ENCODE results near the gene PDE11A.
A peak's percentile ranks its signal among the peaks of the same experiment; 100 is the strongest.
"Not testable (repeated sequence)": the region's sequence is repeated elsewhere in the genome, so short reads cannot be mapped to it uniquely, and the experiment has no call there.

Gene PDE11A

GRCh38 chr2:177816766-177817165, 255.8 kb downstream of the PDE11A start:
- no peak for DNase-seq (ENCODE audit: low spot score in 2 of 2)
- Histone ChIP-seq H3K27me3 (ENCODE audit: low read depth) (no peaks in the 10 kb centered on the region), H3K4me3 (no peak overlapping the region), H3K36me3 (replicated peaks) (no peaks in the 10 kb centered on the region), H3K4me1 (no peaks in the 10 kb centered on the region), H3K9me3 (no peaks in the 10 kb centered on the region)
- in situ Hi-C loops (cut with MboI; ENCODE audit: low sequenced_read_pairs) = no loop called here

DNA sequence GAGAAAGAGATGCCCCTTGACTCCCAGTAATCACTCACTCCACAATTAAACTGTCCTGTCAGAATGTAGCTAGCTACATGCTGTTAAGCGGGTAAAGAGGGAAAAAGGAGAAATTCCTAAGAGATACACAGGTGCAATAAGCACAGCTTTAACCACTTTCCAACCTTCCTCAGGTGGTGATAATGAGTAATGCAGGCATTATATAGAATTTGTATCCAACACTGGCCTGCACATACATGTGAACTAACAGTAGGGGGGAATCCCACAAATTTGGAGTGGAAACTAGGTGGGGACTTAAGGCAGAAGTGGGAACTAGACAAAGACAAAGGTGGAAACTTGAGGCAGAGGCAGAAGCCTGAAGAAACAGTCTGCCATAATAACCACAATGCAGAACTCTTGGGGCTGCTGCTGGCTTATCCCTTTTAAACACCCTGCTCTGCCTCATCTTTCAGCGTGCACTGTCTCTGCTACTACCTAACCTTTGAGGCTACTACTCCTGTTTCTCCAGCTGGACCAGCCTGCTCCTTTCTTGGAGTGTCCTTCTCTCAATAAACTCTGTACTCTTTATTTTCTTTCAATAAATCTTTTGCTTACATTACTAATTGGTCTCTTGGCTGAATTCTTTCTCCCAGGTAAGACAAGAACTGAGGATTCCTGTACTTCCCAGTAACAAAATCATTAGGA, 259.7 kb downstream of the PDE11A start:
- DNase-seq (ENCODE audit: low spot score in 2 of 2) = no peak
- in situ Hi-C loops (cut with MboI; ENCODE audit: low sequenced_read_pairs) = no loop called here
- H3K9me3 ChIP-seq = no peaks in the 10 kb centered on the region
- H3K4me1 ChIP-seq = no peaks in the 10 kb centered on the region
- H3K27me3 ChIP-seq (ENCODE audit: low read depth) = 0 out of 2 replicates have a peak, but pooled peaks cover 2% of the 10 kb centered on the region
- no peaks in the 10 kb centered on the region for H3K36me3 ChIP-seq (replicated peaks)
- H3K4me3 ChIP-seq = no peak overlapping the region

DNA sequence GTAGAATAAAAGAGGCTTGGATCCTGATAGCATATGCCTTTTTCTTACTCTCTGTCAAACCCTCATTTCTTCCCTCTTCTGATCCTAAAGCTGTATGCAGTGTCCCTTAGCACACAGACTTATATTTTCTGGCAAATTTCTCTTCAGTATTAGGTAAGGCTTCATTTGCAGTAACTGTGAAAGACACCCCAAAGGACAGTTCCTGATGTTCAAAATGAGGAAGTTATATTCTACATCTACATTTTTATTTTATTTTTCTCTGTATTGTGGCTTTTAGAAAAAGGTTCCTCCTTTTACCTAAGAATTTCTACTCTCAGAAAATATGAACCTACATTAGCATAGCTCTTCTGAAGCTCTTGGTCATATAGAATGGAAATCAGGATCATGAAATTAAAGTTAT, 261.7 kb downstream of the PDE11A start:
- Histone ChIP-seq H3K4me1 (no peaks in the 10 kb centered on the region), H3K36me3 (replicated peaks) (no peaks in the 10 kb centered on the region), H3K9me3 (no peaks in the 10 kb centered on the region), H3K4me3 (no peak overlapping the region), H3K27me3 (ENCODE audit: low read depth) (0 out of 2 replicates have a peak, but pooled peaks cover 2% of the 10 kb centered on the region)
- no peak for DNase-seq (ENCODE audit: low spot score in 2 of 2)
- in situ Hi-C loops (cut with MboI; ENCODE audit: low sequenced_read_pairs) = no loop called here

DNA sequence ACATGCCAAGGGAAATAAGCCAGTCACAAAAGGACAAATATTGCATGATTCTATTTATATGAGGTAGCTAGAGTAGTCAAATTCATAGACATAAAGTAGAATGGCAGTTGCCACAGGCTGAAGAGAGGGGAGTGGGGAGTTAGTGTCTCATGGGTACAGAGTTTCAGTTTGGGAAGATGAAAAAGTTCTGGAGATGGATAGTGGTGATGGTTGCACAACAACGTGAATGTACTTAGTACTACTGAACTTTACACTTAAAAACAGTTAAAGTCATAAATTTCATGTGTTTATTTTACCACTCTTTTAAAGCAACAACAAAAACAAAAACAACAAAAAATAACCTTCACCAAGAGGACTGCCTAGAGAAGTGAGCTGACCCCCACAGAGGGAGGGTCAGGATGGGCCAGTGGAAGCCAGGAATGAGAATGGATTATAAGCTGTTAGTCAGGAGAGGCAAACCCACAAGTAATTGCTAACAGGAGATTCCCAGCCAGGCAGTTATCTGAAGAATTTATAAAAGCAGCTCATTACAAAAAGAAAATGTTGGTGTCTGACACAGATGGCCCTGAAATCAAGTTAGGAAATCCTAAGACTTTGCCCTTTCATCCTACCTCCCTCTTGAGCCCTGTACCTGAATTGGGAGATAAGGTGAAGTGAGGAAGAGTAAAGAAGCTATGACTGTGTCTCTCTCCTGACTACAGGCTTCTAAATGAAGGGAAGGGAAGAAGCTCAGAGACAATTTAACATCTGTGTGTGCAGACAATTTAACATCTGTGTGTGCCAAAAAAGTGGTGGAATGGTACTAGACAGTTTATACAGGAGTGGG, 263.4 kb downstream of the PDE11A start:
- H3K4me3 ChIP-seq = no peak overlapping the region
- H3K4me1 ChIP-seq = no peaks in the 10 kb centered on the region
- no peaks in the 10 kb centered on the region for H3K36me3 ChIP-seq (replicated peaks)
- DNase-seq (ENCODE audit: low spot score in 2 of 2) = no peak
- in situ Hi-C loops (cut with MboI; ENCODE audit: low sequenced_read_pairs) = no loop called here
- no peaks in the 10 kb centered on the region for H3K9me3 ChIP-seq
- 0 out of 2 replicates have a peak, but pooled peaks cover 2% of the 10 kb centered on the region for H3K27me3 ChIP-seq (ENCODE audit: low read depth)

DNA sequence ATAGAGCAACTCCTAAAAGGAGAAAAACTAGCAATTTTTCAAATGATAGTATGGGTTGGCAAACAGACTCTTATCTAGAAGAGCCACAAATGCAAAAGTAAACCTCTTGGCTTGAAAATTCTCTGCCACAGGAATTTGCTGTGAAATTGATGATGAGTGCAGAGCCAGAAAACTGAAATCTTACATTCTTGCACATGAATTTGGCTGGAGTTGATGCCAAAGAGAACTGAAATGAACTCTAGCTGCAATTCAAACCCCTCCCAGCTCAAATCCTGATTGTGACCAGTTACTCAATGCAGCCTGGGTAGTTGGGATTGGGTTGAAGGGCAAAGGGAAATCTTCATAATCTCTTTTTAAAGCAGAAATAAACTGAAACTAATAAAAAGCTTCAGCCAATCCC, 266.6 kb downstream of the PDE11A start:
- no peak for DNase-seq (ENCODE audit: low spot score in 2 of 2)
- in situ Hi-C loops (cut with MboI; ENCODE audit: low sequenced_read_pairs) = no loop called here
- H3K36me3 ChIP-seq (replicated peaks) = no peaks in the 10 kb centered on the region
- H3K9me3 ChIP-seq = no peaks in the 10 kb centered on the region
- no peaks in the 10 kb centered on the region for H3K4me1 ChIP-seq
- H3K27me3 ChIP-seq (ENCODE audit: low read depth) = peaks cover 9% of the 10 kb centered on the region; the same call in 1 of the 2 replicates
- H3K4me3 ChIP-seq = no peak overlapping the region

DNA sequence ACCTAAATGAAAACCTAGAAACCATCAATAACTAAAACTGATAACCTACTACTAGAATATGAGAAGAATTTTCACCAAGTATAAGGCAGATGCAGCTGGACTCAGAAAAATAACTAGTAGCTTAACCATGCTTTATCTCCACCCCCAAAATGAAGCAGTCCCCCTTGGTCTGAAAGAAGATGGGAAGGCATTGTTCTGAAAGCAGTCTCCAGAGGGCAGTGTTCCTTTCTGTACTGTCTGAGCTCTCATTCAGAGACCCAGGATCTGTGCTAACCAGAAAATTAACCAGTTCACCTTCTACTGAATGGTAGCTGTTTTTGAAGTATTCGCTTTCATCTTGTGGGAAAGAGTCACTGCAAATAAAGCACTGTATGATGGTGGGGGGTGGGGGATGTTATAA, 273.0 kb downstream of the PDE11A start:
- H3K4me1 ChIP-seq = no peaks in the 10 kb centered on the region
- in situ Hi-C loops (cut with MboI; ENCODE audit: low sequenced_read_pairs) = no loop called here
- DNase-seq (ENCODE audit: low spot score in 2 of 2) = peak; percentile 41 to 43
- H3K27me3 ChIP-seq (ENCODE audit: low read depth) = peaks cover 12% of the 10 kb centered on the region
- H3K4me3 ChIP-seq = no peak overlapping the region
- no peaks in the 10 kb centered on the region for H3K36me3 ChIP-seq (replicated peaks)
- no peaks in the 10 kb centered on the region for H3K9me3 ChIP-seq

DNA sequence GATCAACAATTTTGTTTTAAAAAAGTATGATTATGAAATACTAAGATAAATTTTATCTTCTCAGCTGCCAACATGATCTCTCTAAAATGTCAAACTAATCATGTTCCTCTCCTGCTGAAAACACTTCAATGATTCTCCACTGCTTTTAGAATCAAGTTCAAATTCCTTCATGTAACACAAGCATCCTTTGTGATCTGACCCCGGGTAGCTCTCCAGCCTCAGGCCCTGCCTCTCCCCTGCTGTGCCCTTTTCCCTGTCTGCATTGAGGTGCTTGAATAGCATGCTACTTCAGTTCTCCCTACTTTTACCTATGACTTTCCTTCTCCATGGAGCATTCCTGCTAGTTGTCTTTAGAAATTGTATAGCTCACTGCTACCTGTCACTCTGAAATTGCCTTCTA, 274.8 kb downstream of the PDE11A start:
- Histone ChIP-seq H3K27me3 (ENCODE audit: low read depth) (peaks cover 12% of the 10 kb centered on the region), H3K36me3 (replicated peaks) (no peaks in the 10 kb centered on the region), H3K9me3 (no peaks in the 10 kb centered on the region), H3K4me3 (no peak overlapping the region), H3K4me1 (no peaks in the 10 kb centered on the region)
- in situ Hi-C loops (cut with MboI; ENCODE audit: low sequenced_read_pairs) = no loop called here
- no peak for DNase-seq (ENCODE audit: low spot score in 2 of 2)

DNA sequence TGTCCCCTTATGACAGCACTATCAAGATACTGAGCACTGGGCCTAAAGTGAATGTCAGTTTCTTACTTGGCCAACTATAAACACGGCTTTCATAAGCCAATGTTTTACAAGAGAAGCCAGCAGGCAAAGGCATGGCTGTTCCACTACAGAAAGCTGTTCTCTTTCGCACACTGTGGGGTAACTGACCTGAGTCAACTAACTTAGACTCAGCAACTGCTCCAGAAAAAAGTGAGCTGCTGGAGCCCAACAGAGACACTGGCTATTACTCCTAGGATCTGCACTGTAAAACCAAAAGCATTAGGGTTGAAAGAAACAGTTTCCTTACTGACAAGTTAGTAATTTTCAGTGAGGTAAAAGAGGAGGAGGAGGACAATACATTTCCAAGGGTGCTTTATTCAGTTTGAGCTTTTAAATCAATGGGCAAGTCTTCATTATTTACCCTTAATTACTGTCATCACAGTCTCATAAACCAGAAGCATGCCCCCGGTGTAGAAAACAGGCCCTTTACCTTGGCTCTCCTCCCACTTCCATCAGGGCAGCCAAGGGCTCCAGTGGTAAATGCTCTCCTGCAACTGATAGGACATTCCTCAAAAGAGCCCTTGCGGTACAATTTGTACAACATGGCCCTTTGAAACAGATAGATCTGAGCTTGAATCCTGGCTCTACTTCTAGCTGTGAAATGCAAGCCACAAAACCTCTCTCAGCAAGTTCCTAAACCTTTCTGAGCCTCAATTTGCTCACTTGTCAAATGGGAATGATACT, 275.7 kb downstream of the PDE11A start:
- Histone ChIP-seq H3K36me3 (replicated peaks) (no peaks in the 10 kb centered on the region), H3K4me1 (no peaks in the 10 kb centered on the region), H3K9me3 (no peaks in the 10 kb centered on the region), H3K4me3 (no peak overlapping the region), H3K27me3 (ENCODE audit: low read depth) (peaks cover 7% of the 10 kb centered on the region)
- in situ Hi-C loops (cut with MboI; ENCODE audit: low sequenced_read_pairs) = no loop called here
- no peak for DNase-seq (ENCODE audit: low spot score in 2 of 2)

DNA sequence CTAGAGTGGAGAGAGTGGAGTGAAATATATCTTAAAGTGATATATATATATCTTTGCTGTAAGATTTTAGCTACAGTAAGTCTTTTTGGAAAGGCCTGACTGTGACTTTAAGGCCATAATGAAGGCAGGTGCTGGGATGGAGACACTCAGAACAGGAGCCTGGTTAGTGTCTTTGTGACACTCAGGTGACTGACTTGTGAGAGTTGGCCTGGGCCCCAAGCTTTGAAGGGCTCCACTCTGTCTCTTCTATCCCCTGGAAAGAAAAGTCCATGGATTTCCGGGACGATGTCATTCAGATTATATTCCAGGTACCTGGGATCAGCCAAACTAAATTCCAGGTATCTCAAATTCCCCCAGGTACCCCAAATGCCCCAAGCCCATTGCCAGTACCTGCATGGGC, 276.6 kb downstream of the PDE11A start:
- Histone ChIP-seq H3K36me3 (replicated peaks) (no peaks in the 10 kb centered on the region), H3K4me1 (no peaks in the 10 kb centered on the region), H3K27me3 (ENCODE audit: low read depth) (peaks cover 6% of the 10 kb centered on the region), H3K9me3 (no peaks in the 10 kb centered on the region), H3K4me3 (no peak overlapping the region)
- DNase-seq (ENCODE audit: low spot score in 2 of 2) = no peak
- in situ Hi-C loops (cut with MboI; ENCODE audit: low sequenced_read_pairs) = no loop called here

DNA sequence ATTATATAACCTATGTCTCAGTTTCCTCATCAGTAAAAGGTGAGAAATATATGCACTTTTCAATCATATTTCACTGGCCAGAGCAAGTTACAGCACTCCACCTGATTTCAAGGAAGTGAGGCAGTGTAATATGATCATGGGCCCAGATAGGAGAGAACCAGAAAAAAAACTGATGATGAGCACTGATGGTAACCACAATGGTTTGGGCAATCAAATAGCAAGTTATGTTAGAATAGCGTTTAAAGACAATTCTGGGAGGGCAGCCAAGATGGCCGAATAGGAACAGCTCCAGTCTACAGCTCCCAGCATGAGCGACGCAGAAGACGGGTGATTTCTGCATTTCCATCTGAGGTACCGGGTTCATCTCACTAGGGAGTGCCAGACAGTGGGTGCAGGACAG, 287.4 kb downstream of the PDE11A start:
- H3K4me3 ChIP-seq; H3K36me3 ChIP-seq (replicated peaks); DNase-seq (ENCODE audit: low spot score in 2 of 2); in situ Hi-C loops (cut with MboI; ENCODE audit: low sequenced_read_pairs); H3K4me1 ChIP-seq; H3K9me3 ChIP-seq: not testable (repeated sequence)
- peaks cover 10% of the 10 kb centered on the region for H3K27me3 ChIP-seq (ENCODE audit: low read depth)

- Histone ChIP-seq H3K4me1 (0 out of 2 replicates have a peak, but pooled peaks cover 2% of the 10 kb centered on the region), H3K9me3 (no peaks in the 10 kb centered on the region), H3K4me3 (no peak overlapping the region), H3K27me3 (ENCODE audit: low read depth) (peaks cover 9% of the 10 kb centered on the region), H3K36me3 (replicated peaks) (no peaks in the 10 kb centered on the region)
- no peak for DNase-seq (ENCODE audit: low spot score in 2 of 2)
- in situ Hi-C loops (cut with MboI; ENCODE audit: low sequenced_read_pairs) = no loop called here
Observed at GRCh38 chr2:177784745-177785067, 287.9 kb downstream of the PDE11A start.

DNA sequence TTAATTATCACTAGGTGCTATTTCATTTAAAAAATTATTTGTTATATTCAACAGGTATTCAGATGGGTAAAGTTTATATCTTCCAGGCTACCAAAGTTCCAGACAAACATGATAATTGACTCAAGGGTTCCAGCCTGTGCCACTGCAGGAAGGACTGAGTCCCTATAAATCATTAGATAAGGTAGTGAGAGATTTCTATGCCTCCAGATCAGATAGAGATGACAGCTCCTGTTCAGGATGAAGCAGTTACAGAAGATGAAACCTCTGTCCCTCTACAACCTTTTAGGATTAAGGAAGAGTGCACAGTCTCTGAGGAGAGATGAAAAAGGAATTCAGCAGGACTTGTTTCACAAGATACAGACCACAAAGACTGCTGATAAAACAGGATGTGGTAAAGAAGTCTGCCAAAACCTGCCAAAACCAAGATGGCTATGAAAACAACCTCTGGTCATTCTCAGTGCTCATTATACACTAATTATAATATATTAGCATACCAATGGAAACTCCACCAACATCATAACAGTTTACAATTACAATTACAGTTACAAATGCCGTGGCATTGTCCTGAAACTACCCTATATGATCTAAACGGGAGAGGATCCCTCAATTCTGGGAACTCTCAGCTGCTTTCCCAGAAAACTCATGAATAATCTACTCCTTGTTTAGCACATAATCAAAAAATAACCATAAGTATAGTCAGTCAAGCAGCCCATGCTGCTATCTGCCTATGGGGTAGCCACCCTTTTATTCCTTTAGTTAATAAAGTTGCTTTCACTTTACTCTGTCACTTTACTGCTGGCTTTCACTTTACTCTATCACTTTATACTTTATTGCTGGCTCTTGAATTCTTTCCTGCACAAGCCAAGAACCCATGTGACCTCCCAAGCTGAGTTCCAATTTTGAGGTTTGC, 288.5 kb downstream of the PDE11A start:
- DNase-seq (ENCODE audit: low spot score in 2 of 2) = no peak
- no peak overlapping the region for H3K4me3 ChIP-seq
- in situ Hi-C loops (cut with MboI; ENCODE audit: low sequenced_read_pairs) = no loop called here
- peaks cover 7% of the 10 kb centered on the region; the same call in 1 of the 2 replicates for H3K27me3 ChIP-seq (ENCODE audit: low read depth)
- H3K9me3 ChIP-seq = no peaks in the 10 kb centered on the region
- 0 out of 2 replicates have a peak, but pooled peaks cover 2% of the 10 kb centered on the region for H3K4me1 ChIP-seq
- H3K36me3 ChIP-seq (replicated peaks) = no peaks in the 10 kb centered on the region

GRCh38 chr2:177783091-177783490, 289.5 kb downstream of the PDE11A start:
- in situ Hi-C loops (cut with MboI; ENCODE audit: low sequenced_read_pairs) = no loop called here
- H3K36me3 ChIP-seq (replicated peaks) = no peaks in the 10 kb centered on the region
- no peaks in the 10 kb centered on the region for H3K9me3 ChIP-seq
- H3K4me3 ChIP-seq = no peak overlapping the region
- DNase-seq (ENCODE audit: low spot score in 2 of 2) = no peak
- H3K27me3 ChIP-seq (ENCODE audit: low read depth) = peaks cover 4% of the 10 kb centered on the region; the same call in 1 of the 2 replicates
- H3K4me1 ChIP-seq = 0 out of 2 replicates have a peak, but pooled peaks cover 2% of the 10 kb centered on the region

All from HAP-1 (cell line).